Endometrial microvascular endothelial cells (primary cell): Measurements from ENCODE around the gene ING3. TPM values are rescaled to one million over a fixed set of nuclear protein-coding genes. Genes with fewer than 3 reads are reported as not detected.

Source experiments
- in situ Hi-C: cut with HindIII; loops from 2 replicates; pipeline ENCODE4 v1.10.0; 2017; ENCODE audit warnings: low sequenced_read_pairs, low pct_unique_long_range_greater_than_20kb; ENCODE audit errors: inconsistent ontology term
- total RNA-seq: library from RNA; depleted of rRNA; stranded (reverse); fragments of >200 nt; gene quantifications from one replicate; pipeline ENCODE4 v1.2.3, GENCODE V29; 2015; ENCODE audit errors: inconsistent ontology term

The ING3 gene
- total RNA-seq, 1 donor from 2014 or later: 25.6 TPM

GRCh38 chr7:120986650-120987049, 36.1 kb downstream of the ING3 start:
- in situ Hi-C loops: no loop called here

- in situ Hi-C loops: no loop called here
Observed at GRCh38 chr7:120987280-120987679, 36.7 kb downstream of the ING3 start.

- in situ Hi-C loops: no loop called here
Observed at GRCh38 chr7:120987683-120988590, 37.4 kb downstream of the ING3 start.

- in situ Hi-C loops: no loop called here
Observed at GRCh38 chr7:120988591-120989256, 38.1 kb downstream of the ING3 start, which contains the start of gene CPED1. Gene CPED1, plus strand, starts transcription at chr7:120988711. Its CDS starts 911 bp downstream, at chr7:120989622.

GRCh38 chr7:120989257-120990220, 39.0 kb downstream of the ING3 start:
- in situ Hi-C loops: no loop called here

- in situ Hi-C loops: no loop called here
Observed at GRCh38 chr7:120990468-120991118, 40.0 kb downstream of the ING3 start.

GRCh38 chr7:120991161-120991560, 40.6 kb downstream of the ING3 start:
- in situ Hi-C loops: no loop called here

GRCh38 chr7:120991581-120991980, 41.0 kb downstream of the ING3 start:
- in situ Hi-C loops: no loop called here

- in situ Hi-C loops: no loop called here
Observed at GRCh38 chr7:120992272-120992964, 41.8 kb downstream of the ING3 start.

GRCh38 chr7:120992965-120993494, 42.5 kb downstream of the ING3 start:
- in situ Hi-C loops: no loop called here

- in situ Hi-C loops: no loop called here
Observed at GRCh38 chr7:120993553-120994191, 43.1 kb downstream of the ING3 start.

GRCh38 chr7:120994512-120995410, 44.2 kb downstream of the ING3 start:
- in situ Hi-C loops: no loop called here

GRCh38 chr7:120995654-120996053, 45.1 kb downstream of the ING3 start:
- in situ Hi-C loops: no loop called here

GRCh38 chr7:120996333-120996987, 45.9 kb downstream of the ING3 start:
- in situ Hi-C loops: no loop called here

- in situ Hi-C loops: no loop called here
Observed at GRCh38 chr7:120996988-120997345, 46.4 kb downstream of the ING3 start.

- in situ Hi-C loops: no loop called here
Observed at GRCh38 chr7:120997882-120998474, 47.4 kb downstream of the ING3 start.
